G401 (cell line): ENCODE data around the gene CLIC4. TPM values are rescaled to one million over a fixed set of nuclear protein-coding genes. Genes with fewer than 3 reads are reported as not detected.
"Not testable (repeated sequence)": the region's sequence is repeated elsewhere in the genome, so short reads cannot be mapped to it uniquely, and the experiment has no call there.

Source experiments
- DNase-seq: peaks from one replicate; pipeline ENCODE4 v3.0.0-alpha.2; 2015; ENCODE audit warnings: low spot score
- in situ Hi-C: cut with HindIII; loops from 2 replicates; pipeline ENCODE4 v1.10.0; 2016; ENCODE audit warnings: low sequenced_read_pairs, mixed read lengths
- total RNA-seq: library from RNA; depleted of rRNA; stranded (reverse); fragments of >200 nt; shearing (Covaris generic); gene quantifications from 2 replicates; pipeline ENCODE4 v1.2.3, GENCODE V29; 2014

Gene CLIC4
- total RNA-seq, 1 experiment from 2014 or later, result 171 TPM

DNA sequence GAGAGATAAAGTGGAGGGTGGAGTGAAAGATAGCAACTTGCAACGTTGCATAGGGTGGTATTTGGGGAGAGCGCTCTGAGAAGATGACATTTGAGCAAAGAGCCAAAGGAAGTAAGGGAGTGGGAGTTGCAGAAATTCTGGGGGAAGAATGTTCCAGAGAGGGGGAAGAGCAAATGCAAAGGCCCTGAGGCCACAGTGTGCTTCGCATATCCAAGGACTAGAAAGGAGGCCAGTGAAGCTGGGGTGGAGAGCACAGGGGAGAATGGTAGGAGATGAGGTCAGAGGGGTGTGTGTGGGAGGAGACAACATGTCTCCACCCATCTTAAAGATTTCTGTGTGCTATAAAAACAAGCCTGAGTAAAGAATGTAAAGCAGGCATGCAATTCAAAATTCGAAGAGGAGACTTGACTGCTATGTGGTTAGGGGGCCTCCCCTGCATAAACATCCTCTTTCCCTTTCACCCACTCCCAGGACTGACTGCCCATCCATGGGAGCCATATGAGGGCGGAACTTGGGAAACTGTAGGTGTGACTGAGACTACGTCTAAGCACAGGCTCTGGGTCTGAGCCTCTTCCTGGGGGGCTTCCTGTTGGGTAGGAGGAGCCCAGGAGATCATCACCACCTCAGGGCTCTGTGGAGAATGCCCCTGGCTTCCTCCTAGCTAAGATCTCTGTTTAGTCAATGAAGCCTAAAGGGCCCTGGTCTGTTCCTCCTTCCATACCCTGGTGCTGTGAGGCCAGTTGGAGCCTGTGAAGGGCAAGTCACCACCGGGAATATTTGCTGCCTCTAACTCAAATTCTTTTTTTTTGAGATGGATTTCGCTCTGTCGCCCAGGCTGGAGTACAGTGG, 2.9 kb upstream of the CLIC4 start:
- peak; percentile 41 for DNase-seq
- in situ Hi-C loops, result no loop called here

DNA sequence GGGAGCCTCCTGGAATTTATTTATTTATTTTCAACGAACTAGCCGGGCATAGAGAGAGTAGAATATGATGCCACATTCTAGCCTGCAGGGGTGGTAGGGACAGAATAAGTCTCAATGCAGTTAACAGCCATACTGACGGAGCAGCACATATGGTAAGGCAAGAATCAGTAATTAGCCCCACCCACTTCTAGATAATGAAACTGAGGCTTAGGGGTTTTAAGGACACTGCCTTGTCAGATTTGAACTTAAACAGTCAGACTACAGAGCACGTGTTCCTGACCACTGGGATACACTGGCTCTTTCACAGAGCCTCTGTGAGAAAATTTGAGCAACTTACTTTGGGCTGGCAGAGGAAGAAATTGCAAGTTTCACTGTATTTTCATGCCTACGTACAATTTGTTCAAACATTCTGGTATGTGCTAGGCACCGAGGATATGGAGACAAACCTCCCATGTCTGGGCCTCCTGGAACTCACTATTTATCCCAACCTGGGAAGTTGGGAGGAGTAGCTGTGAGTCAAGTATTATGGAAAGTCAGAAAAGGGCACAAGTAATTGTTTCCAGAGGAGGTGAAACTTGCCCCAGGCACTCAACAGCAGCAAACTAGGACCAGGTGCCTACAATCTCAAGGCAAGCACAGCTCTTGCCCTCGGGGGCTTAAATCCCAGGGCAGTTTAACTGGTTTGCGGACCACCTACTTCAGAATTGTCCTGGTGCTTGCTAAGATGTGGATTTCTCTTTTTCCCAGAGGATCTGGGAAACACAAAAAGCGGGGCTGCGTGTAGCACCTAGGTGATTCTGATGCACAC, 1.6 kb upstream of the CLIC4 start:
- DNase-seq, result no peak
- in situ Hi-C loops, result no loop called here

GRCh38 chr1:24745711-24746413, 615 bp downstream of the CLIC4 start:
- DNase-seq, result no peak
- in situ Hi-C loops, result no loop called here

DNA sequence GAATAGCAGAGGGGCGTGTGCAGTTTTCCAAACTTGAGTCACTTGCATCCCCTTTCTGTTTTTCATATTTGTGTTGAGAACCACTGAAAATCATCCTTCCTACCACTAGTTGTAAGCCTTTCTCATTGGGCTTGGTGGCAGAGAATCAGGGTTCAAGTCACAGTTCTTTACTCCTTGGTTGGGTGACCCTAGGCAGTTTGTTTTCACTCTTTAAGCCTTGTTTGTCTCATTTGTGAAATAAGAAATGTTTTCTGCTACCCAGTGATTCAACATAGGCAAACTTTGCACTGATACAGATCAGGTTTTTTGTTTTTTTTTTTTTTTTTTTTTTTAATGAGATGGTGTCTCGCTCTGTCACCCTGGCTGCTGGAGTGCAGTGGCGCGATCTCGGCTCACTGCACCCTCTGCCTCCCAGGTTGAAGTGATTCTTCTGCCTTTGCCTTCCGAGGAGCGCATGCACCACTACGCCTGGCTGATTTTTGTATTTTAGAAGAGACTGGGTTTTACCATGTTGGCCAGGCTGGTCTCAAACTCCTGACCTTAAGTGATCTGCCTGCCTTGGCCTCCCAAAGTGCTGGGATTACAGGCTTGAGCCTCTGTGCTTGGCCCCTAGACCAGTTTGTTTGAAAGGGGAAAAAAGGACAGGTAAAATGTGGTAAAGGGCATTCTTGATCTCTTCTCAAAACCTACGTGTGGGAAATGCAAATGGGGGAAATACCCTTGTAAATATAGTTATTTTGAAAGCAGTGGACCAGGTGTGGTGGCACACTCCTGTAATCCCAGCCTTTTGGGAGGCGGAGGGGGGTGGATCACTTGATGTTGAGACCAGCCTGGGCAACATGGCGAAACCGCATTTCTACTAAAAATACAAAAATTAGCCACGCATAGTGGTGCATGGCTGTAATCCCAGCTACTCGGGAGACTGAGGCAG, 3.2 kb downstream of the CLIC4 start:
- in situ Hi-C loops, result no loop called here

DNA sequence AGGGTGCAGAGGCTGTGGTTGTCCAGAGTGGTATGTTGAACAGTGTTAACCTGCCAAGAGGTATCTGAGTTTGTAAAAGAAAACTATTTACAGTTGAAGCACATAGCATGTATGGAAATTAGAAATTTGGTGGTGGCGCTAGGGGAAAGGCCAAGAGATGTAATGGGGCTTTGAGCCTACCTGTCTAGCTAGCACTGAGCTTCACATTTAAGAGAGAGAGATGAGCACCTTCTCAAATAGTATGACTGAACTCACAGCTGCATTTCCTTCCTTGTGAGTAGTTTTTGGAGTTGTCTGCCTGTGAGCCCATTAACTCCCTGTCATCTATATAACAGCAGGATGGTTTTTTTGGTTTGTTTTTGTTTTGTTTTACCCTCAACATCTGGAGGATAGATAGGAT, 4.0 kb downstream of the CLIC4 start:
- DNase-seq, result no peak
- in situ Hi-C loops, result no loop called here

More for the DNA sequence above, 3.2 kb downstream of the CLIC4 start:
- no peak for DNase-seq

DNA sequence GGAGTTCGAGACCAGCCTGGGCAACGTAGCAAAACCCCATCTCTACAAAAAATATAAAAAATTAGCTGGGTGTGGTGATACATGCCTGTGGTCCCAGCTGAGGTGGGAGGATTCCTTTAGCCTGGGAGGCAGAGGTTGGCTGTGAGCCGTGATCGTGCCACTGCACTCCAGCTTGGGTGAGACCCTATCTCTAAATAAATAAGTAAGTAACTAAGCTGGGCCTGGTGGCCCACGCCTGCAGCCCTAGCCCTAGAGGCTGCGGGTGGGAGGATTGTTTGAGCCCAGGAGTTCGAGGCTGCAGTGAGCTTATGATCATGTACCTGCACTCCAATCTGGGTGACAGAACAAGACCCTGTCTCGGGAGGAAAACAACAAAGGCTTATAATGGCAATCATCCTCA, 4.6 kb downstream of the CLIC4 start:
- no peak for DNase-seq
- in situ Hi-C loops, result no loop called here

DNA sequence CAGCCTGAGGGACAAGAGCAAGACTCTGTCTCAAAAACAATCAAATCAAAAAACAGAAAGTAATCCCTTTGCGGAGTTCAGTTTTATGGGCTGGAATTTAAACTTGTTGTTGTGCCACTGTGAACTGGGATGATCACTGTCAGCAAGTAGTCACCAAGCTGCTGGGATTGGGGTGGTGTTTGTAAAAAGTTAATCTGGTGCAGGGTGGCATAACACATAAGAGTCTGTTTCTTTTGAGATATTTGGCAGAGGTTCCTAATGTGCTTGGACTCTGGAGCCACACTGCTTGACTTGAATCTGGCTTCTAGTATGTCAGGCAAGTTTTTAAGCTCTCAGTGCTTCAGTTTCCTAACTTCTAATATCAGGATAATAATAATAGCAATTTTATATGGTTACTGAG, 6.6 kb downstream of the CLIC4 start:
- in situ Hi-C loops, result no loop called here
- DNase-seq, result no peak

- DNase-seq, result no peak
- in situ Hi-C loops, result no loop called here
These were observed 7.1 kb downstream of the CLIC4 start for GRCh38 chr1:24752305-24752704.

DNA sequence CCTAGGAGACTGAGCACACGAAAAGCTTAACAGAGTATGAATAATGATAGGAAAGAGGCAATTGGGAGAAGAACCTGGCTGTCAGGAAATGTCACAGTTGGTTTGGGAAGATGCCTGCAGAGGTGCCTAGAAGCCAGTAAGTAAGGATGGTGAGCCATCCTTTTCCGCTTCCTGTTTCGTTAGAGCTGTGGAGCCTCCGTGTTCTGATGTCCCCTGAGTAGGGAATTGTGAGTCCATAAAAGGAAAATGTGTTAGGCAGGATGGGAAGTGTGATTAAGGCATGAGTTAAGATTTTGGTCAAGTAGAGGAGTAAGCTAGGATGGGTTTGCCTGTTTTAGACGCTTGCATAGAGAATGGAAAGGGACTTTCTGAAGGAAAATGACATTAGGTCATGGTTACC, 9.0 kb downstream of the CLIC4 start:
- in situ Hi-C loops, result no loop called here
- DNase-seq, result no peak

- DNase-seq, in situ Hi-C loops: not testable (repeated sequence)
These were observed 10.1 kb downstream of the CLIC4 start for GRCh38 chr1:24755323-24755722.

DNA sequence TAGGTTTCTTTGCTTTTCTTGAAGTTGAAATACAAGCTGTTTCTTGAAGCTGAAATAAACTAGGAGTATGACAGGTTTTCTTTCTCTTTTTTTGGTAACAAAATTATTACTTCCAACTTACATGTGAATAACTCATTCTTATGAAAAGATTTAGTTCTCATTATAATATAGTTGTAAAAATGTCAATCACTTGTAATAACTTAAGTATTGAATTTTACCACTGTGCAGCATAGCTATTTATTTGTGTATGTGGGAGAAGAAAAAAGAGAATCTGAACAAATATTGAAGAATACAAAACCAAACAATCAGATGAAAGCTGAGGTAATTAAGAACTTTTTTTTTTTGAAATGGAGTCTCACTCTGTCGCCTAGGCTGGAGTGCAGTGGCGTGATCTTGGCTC, 11.1 kb downstream of the CLIC4 start:
- DNase-seq, result no peak
- in situ Hi-C loops, result no loop called here

DNA sequence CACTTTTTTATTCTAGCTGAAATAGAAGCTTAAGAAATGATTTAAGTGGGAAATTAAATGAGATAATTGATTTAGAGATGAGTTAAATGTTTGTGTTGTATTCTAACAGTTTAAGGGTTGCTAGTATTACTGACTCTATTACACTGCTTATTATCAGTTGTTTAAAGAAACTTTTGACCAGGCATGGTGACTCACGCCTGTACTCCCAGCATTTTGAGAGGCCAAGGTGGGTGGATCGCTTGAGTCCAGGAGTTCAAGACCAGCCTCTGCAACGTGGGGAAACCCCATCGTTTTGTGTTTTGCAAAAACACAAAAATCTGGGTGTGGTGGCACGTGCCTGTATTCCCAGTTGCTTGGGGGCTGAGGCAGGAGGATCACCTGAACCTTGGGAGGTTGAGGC, 14.2 kb downstream of the CLIC4 start:
- in situ Hi-C loops, result no loop called here
- DNase-seq, result no peak

DNA sequence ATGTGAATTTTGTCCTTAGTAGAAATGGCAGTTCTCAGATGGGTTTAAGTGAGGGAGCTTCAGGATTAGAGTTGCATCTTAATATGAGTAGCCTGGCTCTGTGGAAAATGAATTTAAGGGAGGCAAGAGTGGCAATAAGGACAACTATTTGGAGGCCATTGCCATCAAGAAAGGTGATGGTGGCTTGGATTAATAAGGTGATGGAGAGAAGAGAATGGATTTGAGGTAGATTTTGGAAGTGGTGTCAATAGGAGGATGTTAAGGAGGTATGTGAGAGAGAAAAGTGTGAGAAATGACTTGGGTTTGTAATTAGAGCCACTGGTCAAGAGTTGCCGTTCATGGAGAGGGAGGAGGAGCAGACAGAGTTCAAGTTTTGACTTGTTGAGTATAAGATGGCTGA, 16.3 kb downstream of the CLIC4 start:
- in situ Hi-C loops, result no loop called here
- no peak for DNase-seq

DNA sequence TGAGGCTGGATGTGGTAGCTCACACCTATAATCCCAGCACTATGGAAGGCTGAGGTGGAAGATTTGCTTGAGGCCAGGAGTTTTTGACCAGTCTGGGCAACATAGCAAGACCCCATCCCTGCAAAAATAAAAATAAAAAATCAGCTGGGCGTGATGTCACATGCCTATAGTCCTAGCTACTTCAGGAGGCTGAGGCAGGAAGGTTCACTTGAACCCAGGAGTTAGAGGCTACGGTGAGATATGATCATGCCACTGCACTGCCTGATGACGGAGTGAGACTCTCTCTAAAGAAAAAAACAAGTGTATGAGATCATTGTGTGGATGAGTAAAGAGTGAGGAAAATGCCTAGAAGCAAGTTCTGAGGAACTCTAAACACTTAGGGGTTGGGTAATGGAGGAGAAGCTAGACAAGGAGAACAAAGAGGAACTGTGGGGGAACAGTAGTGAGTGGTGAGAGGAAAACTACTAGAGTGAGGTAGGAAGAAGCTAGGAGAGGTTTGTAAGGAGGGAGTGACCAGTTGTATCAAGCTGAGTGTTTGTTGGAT, 17.0 kb downstream of the CLIC4 start:
- no peak for DNase-seq
- in situ Hi-C loops, result no loop called here

DNA sequence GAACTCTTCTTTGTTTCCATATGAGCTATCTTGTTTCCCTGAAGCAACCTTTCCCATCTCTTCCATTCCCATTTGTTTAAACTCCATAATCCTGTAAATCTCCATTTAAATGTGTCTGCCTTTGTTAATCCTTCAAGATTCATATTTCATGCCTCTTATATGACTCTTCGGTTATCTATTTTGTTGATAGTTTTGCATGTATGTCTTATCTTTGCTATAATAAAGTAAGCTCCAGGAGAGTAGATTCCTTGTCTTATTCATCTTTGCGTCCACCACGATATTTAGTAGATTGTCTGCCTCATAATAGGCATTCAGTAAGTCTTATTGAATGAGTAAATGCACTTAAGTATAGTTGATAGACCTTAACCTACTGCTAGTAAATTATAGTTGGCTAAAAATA, 18.4 kb downstream of the CLIC4 start:
- in situ Hi-C loops, result no loop called here
- DNase-seq, result no peak

- no peak for DNase-seq
- in situ Hi-C loops, result no loop called here
These were observed 19.2 kb downstream of the CLIC4 start for GRCh38 chr1:24764439-24764838.

- in situ Hi-C loops, result no loop called here
- no peak for DNase-seq
These were observed 19.6 kb downstream of the CLIC4 start for GRCh38 chr1:24764848-24765247.

GRCh38 chr1:24765308-24765988, 20.2 kb downstream of the CLIC4 start:
- no peak for DNase-seq
- in situ Hi-C loops, result no loop called here
